GM18502 (cell line): ENCODE measurements around the gene CBS.
"Not testable (repeated sequence)": the region's sequence is repeated elsewhere in the genome, so short reads cannot be mapped to it uniquely, and the experiment has no call there.

Experiments used
- ATAC-seq: cut with Tn5 transposase; IDR thresholded peaks from one replicate; pipeline ENCODE4 v1.9.1; 2021; ENCODE audit warnings: mild to moderate bottlenecking; ENCODE audit not compliant: unreplicated experiment, poor library complexity

CBS gene

DNA sequence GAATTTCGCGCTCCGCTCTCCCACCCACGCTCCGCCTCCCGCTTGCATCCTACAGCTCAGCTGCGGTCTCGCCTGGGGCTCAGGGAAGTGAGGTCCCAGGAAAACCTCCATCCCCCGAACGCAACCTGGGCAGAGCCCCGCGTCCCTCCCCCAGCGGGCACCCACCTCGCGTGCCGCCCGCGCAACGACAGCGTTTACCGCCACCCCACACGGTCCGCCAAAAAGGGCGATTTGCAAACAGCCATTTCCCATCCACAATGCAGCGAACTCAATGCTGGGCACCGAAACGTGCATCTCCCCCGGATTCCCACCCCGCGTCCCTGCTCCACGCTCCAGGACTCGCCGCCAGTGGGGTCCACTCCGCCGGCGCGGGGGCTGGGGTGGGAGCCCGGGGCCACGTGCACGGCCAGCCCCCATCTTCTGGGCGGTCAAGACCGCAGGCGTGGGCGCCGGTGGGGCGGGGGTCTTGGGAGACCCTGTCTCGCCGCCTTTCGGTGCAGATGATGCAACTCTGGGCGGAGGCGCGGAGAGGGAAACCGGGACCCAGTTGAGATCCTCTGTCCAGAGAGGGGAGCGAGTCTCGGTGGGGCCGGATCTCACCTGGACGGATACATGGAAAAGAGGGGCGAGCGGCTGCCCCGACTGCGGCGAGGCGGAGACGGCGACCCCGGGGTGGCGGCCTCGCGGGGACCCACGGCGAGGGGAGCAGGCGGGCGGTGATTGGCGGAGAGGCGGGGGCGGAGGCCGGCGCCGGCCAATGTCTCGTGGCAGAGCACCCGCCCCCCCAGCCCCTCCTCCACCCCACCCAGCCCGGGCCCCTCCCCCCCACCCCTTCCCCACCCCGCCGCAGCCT, at the start of gene CBS:
Gene CBS (minus strand): TSS at position 666 of the 853 bp plus-strand sequence. CDS start 3,642 bp downstream, outside the sequence.
- ATAC-seq = not testable (repeated sequence)

DNA sequence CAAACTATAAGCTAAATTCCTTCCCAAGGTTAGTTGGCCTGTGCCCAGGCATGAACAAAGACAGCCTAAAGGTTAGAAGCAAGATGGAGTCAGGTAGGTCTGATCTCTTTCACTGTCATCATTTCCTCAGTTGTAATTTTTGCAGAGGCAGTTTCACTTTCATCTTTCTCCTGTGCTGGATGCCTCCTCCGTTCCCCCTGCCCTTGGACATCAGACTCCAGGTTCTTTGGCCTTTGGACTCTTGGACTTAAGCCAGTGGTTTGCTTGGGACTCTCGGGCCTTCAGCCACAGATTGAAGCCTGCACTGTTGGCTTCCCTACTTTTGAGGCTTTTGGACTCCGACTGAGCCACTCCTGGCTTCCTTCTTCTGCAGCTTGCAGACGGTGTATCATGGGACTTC, 40.3 kb upstream of the CBS start:
- ATAC-seq = not testable (repeated sequence)

DNA sequence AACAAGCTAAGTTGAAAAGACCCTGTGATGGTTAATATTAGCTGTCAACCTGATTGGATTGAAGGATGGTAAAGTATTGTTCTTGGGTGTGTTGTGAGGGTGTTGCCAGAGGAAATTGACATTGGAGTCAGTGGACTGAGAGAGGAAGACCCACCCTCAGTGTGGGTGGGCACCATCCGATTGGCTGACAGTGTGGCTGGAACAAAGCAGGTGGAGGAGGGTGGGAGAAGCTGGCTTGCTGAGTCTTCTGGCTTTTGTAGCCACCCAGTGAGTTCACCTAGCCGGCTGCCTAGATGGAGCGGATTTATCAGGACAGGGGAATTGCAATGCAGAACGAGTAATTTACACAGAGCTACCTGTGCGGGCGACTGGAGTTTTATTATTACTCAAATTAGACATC, 38.8 kb upstream of the CBS start:
- not testable (repeated sequence) for ATAC-seq

DNA sequence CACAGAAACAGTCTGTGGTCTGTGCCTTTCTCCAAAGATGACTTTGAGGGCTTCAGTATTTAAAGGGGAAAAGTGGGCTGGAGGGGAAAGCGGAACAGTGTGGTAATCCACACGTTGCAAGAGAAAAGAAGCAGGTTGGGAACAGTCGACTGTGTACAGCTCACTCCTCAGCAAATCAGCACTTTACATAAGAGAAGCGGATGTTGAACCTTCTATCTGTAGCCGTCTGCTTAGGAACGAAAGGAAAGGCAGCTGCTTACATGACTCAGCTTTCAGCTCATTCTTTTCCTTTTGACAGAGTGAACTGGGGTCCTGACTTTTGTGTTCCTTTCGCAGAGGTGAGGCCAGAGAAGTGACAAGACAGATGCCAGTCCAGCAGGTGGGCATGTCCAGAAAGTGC, 33.4 kb upstream of the CBS start:
- not testable (repeated sequence) for ATAC-seq

DNA sequence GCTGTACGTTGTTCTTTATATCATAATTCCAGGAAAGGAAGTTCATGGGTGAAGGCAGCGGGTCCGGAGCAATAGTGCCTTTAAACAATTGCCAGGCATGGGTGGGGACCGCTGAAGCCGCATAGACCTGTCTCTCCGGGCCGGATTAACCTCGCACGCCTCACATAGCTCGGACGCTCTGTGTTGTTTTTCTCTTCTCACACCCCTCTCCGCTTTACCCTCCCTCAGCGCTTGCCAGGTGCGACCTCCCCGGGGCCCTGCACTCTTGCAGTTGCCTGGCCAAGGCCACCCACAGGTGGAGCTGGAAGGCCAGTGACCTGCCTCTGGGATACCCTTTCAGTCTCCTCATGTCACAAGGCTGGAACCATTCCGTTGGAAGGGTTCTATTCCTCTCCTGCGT, 32.5 kb upstream of the CBS start:
- not testable (repeated sequence) for ATAC-seq

DNA sequence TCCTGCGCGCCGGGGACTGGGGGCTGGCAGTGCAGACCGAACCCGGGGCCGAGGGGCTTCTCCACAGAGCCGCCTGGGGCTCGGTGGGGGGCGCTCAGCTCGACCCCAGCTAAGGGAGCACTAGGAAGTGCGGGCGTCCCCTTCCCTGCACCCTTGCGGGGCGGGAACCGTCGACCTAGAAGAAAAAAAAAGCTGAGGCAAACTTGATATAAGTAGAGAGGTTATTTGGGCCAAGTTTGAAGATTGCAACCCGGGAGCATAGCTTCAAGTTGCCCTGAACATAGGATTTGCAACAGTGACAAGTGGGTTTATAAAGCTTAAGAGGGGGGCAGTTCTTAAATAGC, 32.1 kb upstream of the CBS start:
- ATAC-seq = not testable (repeated sequence)

DNA sequence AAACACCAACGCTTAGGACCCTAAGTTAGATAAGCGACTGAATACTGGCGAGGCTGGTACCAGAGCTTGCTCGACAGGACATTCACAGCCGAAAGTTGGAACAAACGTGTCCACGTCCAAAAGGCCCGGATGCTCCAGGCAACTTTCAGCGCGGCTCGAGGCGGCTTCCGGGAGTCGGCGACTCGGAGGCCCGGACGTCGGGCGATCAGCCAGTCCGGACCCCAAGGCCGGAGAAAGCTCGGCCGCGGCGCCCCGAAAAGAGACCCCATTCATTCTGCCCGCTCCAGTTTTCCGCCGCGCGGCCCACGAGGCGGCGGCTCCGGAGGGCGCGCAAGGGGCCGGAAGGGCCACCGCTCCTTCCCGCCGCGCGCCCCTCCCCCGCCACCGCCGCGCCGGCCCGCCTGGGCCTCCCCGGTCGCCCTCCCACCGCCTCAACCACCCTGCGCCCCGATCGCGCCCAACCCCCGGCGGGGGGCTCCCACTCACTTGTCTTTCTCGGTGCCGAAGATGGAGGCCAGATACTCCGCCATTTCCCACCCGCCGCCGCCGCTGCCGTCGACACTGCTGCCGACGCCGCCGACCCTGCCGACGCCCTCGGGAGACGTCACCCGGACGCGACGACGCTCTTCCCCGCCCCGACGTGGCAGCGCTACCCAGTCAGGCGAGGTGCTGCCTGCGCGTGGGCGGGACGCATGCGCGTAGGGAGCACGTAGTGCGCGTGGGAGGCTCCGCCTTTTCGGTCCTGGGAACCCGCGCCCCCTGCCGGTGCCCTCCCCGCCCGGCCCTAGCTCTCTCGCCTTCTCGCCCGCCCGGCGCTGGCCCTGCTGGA, 31.5 kb upstream of the CBS start, which contains the start of gene U2AF1:
Gene U2AF1 (minus strand): TSS at position 606 of the 829 bp plus-strand sequence. CDS start 76 bp downstream, at position 530.
- ATAC-seq = peak; percentile 79

DNA sequence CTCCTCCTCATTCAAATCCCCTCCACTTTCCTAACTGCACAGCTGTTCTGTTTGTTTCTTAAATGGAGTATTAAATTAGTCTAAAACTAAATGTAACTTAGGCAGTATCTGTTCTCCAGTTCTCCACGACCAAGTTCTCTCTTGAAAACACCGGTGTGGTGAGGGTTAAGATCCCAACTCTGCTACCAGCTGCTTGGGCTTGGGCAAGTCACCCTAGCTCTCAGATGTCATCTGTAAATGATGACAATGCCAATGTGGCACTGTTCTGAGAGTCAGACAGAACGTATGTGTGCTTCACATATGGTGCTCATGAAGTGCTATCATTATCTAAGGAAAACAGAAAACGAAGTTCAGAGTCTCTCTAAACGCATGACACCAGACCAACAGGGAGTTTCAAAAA, 29.0 kb upstream of the CBS start:
- ATAC-seq = not testable (repeated sequence)

DNA sequence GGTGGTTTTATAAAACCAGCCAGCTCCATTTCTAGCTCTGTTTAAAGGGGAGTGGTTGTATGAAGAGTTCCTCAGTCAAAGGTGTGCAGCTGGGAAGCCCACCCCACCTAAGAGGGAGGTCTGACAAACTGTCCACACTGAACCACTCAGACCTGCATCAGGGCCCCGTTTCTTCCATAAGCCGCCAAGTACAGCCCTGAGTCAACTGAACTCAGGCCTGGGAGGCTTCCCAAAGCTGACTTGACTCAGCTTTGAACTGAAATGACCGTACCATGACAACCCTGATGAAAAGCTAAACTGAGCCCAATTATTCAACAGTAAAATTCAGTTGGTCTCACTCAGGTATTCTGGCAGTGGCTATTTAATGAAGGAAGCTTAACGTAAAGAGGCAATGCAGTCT, 26.6 kb upstream of the CBS start:
- not testable (repeated sequence) for ATAC-seq

DNA sequence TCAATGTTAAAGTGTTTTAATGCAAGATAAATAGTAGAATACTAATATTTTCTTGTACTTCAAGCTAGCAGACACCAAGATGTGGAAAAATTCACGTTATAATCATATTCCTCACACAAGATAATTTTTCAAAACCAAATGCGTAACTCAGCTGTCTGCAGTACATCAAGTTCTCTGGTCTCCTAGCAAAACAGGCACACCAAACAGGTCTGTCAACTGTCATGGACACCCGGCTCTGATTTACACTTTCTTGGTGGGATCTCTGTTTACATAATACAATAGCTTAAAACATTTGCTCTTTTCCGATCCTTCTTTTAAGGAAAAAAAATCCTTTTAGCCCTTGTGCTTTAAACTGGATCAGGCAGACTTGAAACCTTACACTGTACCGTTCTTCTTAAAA, 26.0 kb upstream of the CBS start:
- ATAC-seq = not testable (repeated sequence)

DNA sequence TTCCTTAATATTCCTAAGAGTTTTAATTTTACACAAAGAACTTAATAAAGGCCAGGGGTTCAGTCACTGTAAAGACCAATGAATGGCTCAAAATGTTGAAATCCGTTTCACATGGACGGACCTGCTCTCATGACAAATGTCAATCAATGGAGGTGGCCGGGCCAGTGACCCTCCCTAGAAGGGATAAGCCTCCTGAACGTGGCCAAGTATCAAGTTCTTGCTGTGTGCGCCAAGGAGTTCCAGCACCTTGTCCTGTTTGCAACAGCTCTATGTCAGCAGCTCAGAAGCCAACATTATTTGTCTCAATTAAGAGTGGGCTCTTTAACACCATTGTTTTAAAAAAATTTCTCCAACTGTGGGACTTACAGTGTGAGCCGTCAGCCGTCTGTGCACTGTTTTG, 25.4 kb upstream of the CBS start:
- not testable (repeated sequence) for ATAC-seq

DNA sequence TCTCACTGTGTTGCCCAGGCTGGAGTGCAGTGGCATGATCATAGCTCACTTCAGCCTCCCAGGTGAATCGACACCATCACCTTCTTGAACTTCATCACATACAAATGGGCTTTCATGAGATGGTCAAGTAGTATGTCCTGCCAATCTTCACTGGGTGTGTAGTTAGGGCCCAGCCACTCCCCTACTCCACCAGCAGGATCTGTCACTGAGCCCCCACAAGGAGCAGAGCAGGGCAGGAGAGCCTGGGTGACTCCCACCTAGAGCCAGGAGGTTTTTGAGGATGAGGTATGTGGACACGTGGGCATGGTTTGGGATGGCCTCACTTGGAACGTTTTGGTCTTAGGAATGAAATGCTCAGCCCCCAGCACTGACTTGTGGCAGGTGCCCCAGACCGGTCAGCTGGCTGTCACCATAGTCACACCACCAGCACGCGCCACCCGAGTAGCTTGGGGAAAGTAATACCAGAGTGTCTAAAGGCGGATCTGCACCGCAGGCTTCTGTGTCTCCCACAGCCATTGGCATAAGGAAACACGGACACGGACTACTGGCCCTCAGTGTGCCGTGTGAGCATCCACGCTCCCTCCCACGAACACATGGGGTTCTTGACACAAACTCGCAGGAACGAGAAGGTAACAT, 16.5 kb upstream of the CBS start:
- ATAC-seq = not testable (repeated sequence)

DNA sequence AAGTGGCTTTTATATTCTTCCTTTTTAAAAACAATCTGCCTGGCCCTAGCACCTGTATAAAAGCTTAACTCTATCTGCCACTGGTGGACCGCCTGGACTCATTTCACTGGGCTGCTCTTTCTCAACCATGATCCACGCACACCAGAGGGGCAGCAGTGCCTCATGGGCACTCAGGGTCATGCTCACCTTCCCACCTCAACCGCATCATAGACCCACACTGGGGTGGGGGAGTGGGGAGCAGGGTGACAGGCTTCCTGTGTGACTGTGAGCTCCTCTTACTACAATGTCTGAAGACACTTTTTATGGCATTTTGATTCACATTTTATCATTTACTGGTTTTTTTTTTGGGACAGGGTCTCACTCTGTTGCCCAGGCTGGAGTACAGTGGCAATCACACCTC, 15.3 kb upstream of the CBS start:
- not testable (repeated sequence) for ATAC-seq

DNA sequence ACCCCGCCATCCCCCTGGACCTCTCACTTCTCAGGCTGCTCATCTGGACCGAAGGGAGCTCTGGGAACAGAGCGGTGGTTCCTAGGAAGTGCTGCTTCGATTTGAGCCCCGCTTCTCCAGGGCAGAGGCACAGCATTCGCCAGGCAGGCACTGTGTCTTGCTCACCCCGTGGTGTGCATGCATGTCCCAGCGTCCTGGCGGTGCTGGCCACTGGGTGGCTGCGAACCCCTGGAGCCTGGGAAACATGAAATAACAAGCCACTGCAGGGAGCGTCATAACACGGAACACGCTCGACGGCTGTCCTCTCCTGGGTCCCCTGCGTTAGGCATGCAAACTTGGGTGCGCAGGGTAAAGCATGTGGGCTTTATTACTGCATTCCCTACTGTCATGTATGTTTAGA, 13.8 kb upstream of the CBS start:
- not testable (repeated sequence) for ATAC-seq

DNA sequence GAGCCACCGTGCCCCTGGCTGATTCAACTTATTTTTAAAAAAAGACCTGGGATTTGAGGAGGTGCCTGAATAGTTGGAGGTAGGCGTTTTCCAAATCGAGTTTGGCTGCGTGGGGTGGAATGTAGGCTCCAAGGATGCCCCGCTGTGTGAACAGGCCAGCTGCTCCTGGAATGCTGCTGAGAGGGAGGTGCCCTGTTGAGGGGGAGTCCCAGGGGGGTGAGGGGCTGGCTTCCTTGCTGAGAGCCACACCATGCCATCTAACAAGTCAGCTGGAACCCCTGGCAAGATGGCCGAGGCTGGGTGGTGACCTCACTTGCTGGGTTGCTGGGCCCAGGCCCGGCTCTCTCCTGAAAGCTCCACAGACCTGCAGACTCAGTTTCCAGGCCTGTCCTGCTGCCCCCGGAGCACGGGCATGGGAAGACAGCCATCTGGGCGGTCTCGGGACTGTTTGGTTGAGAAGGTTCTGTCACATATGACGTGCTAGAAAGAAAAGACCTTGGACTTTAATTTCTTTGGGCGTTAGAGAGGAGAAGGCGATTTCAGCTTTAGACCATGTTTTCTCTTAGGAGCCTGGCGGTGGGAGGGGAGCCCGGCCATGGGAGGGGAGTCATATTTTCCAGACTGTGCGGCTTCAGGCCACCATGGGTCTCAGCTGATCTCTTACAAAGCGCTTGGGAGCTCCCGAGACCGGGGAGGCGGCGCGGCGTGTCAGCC, 7.1 kb upstream of the CBS start:
- not testable (repeated sequence) for ATAC-seq

DNA sequence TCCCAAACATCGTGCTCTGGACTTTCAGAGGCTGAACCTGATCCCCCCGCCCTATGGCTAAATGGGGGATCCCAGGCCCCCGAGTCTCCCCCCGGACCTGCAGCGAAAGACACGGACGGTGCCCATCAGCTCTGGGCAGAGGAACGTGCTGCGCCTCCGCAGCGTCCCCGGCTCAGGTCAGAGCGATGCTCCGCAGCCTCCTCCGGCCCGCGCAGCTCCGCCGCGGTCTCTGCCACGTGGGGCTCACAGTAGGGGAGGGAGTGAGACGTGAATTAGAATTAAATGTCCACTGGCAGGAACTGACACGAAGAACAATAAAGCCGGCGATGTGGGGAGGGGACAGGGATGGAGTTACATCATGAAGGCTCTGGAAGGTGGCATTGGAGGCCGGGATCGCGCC, 1.0 kb upstream of the CBS start:
- not testable (repeated sequence) for ATAC-seq

DNA sequence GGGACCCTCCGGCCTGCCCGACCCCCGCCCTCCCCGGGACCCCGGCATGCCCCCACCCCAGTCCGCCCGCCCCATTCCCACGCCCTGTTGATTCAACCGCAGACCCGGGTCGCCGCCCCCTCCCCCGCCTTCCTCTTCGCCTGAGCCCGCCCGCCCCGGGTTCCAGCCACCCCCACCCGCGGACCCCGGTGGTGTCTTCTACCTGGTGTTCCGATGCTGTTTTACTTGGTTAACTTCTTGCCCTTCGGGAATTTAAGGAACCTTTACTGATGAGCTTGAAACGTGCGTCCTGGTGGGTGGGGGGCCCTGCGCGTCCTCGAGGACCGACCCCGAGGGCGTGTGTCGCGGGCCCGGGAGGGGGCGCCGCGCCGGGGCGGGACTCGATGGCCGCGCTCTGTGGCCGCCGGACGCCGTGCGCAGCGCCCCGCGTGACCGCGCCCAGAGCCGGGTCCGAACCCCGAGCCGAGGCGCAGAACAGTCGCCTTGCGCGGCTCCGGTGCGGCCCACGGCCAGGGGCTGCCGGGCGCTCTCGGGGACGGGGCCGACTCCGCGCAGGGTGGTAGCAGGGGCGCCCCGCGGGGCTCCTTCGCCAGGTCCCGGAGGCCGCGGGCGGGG, 495 bp upstream of the CBS start:
- ATAC-seq = not testable (repeated sequence)

DNA sequence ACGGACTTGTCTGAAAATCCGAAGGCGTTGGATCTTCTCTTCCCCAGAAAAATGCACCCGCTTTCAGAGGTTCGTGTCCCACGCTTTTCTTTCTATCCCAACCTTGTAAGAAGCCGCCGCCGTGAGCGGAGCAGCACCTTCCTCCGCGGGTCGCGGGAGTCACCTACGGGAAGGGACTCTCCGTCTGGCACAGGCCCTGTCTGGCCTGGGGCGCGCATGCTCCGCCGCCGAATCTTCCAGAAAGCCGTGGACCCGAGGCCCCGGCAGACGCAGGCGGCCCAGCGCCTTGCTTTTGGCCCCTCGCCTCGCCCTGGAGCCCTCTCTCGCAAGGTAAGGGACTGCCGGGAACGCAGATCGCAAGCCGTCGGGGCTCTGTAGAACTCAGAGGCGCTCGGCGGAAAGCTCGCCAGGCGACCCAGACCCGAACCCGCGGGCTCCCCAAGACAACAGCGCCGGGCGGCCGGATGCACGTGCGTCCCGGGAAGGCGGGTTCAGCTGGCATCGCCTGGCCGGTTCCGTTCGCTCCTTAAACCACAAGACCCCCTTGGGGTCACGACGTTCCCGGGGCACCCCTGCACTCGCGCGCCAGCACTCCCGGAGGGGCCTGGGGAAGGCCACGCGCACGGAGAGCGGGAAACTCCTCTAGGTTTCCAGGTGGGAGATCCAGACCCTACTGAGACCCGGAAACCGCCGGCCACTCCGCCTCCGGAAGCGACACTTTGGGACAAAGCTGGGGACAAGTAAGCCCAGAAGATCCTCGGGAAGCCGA, 1.1 kb downstream of the CBS start:
- not testable (repeated sequence) for ATAC-seq

DNA sequence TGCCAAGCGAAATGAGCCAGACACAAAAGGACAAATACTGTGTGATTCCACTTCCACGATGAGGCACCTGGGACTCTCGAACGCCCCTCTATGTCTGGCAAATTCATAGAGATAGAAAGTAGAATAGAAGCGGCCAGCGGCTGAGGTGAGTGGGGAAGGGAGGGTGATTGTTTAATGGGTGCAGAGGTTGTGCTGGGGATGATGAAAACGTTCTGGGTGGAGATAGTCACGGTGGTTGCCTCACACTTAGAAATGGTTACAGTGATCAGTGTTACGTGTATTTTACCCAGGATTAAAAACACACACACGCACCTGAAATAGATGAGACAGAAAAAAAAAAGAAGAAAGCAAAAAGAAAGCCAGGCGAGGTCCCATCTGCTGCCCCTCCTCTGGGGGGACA, 2.9 kb downstream of the CBS start:
- not testable (repeated sequence) for ATAC-seq
